ENCODE results near the gene DEXI. TPM values are rescaled to one million over a fixed set of nuclear protein-coding genes. Genes with fewer than 3 reads are reported as not detected.
A peak's percentile ranks its signal among the peaks of the same experiment; 100 is the strongest.

Gene DEXI
- total and polyA plus RNA-seq, 2 of the 13 experiments (the other 11 are each of a cell fraction or from before 2014, with no cell fraction given) = 51.5 to 70.4 TPM

DNA sequence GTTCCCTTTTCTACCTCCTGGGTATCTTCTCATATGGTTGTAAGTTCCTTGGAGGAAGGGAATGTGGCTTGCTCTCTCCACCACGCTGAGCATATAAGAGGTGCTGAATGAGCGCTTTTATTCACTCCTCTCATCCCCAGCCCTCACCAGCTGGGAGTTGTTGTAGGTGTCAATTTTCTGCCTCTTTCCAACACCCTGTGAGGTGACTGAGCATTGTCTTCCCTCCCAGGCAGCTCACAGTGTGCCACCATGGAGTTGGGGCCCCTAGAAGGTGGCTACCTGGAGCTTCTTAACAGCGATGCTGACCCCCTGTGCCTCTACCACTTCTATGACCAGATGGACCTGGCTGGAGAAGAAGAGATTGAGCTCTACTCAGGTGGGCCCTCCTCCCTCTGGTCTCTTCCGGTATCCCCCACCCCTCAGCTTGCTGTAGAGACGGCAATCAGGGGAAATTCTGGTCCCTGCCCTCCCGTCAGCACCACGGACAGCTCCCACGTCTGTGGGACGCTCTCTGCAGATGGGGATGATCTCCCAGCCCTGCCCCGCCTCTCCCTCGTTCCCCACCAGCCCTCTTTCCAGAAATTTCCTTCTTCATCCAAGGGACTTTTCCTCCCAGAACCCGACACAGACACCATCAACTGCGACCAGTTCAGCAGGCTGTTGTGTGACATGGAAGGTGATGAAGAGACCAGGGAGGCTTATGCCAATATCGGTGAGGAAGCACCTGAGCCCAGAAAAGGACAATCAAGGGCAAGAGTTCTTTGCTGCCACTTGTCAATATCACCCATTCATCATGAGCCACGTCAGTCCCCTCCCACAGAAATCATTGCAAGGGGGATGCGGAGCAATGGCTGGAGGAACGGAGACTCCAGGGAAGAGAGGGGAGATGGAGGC lies 47.0 kb downstream of the DEXI start (continued):
- TF ChIP-seq DNMT3B (CRISPR knock-in tag; conservative IDR thresholded peaks at IDR 0.05) (peak; percentile 97; the same call in 1 of the 2 replicates), ZNF326 (CRISPR knock-in tag; IDR thresholded peaks at IDR 0.05; ENCODE audit: borderline replicate concordance) (no peak), SRY (CRISPR knock-in tag; IDR thresholded peaks at IDR 0.05) (peak; percentile 98), CREB1 (IDR thresholded peaks at IDR 0.05) (no peak), CREB1 (CRISPR knock-in tag; IDR thresholded peaks at IDR 0.05) (no peak), ELF4 (CRISPR knock-in tag; IDR thresholded peaks at IDR 0.05; ENCODE audit: borderline replicate concordance) (peak; percentile 62; the same call in 1 of the 2 replicates), ZNF839 (CRISPR knock-in tag; IDR thresholded peaks at IDR 0.05; ENCODE audit: borderline replicate concordance) (no peak), HOXA3 (CRISPR knock-in tag; IDR thresholded peaks at IDR 0.05) (peak; percentile 71), ZNF24 (IDR thresholded peaks at IDR 0.05) (no peak), ZNF260 (CRISPR knock-in tag; IDR thresholded peaks at IDR 0.05; ENCODE audit: borderline replicate concordance, low read depth) (no peak), ZNF3 (CRISPR knock-in tag; IDR thresholded peaks at IDR 0.05) (peak; percentile 64; the same call in 1 of the 2 replicates), SIN3B (IDR thresholded peaks at IDR 0.05; ENCODE audit: low read length) (no peak), EHMT2 (IDR thresholded peaks at IDR 0.05; ENCODE audit: borderline replicate concordance, low read depth, low read length) (peak; percentile 99), ZNF782 (CRISPR knock-in tag; IDR thresholded peaks at IDR 0.05; ENCODE audit: borderline replicate concordance) (peak; percentile 78; the same call in 1 of the 2 replicates), POLR2AphosphoS5 (IDR thresholded peaks at IDR 0.05; ENCODE audit: low read depth, low read length) (no peak)
- TF ChIP-seq, protein P1, sequence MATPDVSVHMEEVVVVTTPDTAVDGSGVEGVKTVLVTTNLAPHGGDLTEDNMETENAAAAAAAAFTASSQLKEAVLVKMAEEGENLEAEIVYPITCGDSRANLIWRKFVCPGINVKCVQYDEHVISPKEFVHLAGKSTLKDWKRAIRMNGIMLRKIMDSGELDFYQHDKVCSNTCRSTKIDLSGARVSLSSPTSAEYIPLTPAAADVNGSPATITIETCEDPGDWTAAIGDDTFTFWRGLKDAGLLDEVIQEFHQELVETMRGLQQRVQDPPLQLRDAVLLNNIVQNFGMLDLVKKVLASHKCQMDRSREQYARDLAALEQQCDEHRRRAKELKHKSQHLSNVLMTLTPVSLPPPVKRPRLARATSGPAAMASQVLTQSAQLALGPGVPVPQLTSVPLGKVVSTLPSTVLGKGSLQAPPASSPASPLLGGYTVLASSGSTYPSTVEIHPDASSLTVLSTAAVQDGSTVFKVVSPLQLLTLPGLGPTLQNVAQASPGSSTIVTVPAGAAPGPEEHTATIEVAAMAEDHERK (CRISPR knock-in tag; IDR thresholded peaks at IDR 0.05; ENCODE audit: low read depth) = no peak
- TF ChIP-seq, protein P2, sequence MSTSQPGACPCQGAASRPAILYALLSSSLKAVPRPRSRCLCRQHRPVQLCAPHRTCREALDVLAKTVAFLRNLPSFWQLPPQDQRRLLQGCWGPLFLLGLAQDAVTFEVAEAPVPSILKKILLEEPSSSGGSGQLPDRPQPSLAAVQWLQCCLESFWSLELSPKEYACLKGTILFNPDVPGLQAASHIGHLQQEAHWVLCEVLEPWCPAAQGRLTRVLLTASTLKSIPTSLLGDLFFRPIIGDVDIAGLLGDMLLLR (CRISPR knock-in tag; IDR thresholded peaks at IDR 0.05) = peak; percentile 89
- TF ChIP-seq, protein P3, sequence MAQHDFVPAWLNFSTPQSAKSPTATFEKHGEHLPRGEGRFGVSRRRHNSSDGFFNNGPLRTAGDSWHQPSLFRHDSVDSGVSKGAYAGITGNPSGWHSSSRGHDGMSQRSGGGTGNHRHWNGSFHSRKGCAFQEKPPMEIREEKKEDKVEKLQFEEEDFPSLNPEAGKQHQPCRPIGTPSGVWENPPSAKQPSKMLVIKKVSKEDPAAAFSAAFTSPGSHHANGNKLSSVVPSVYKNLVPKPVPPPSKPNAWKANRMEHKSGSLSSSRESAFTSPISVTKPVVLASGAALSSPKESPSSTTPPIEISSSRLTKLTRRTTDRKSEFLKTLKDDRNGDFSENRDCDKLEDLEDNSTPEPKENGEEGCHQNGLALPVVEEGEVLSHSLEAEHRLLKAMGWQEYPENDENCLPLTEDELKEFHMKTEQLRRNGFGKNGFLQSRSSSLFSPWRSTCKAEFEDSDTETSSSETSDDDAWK (CRISPR knock-in tag; IDR thresholded peaks at IDR 0.05) = no peak
- TF ChIP-seq, protein P4, sequence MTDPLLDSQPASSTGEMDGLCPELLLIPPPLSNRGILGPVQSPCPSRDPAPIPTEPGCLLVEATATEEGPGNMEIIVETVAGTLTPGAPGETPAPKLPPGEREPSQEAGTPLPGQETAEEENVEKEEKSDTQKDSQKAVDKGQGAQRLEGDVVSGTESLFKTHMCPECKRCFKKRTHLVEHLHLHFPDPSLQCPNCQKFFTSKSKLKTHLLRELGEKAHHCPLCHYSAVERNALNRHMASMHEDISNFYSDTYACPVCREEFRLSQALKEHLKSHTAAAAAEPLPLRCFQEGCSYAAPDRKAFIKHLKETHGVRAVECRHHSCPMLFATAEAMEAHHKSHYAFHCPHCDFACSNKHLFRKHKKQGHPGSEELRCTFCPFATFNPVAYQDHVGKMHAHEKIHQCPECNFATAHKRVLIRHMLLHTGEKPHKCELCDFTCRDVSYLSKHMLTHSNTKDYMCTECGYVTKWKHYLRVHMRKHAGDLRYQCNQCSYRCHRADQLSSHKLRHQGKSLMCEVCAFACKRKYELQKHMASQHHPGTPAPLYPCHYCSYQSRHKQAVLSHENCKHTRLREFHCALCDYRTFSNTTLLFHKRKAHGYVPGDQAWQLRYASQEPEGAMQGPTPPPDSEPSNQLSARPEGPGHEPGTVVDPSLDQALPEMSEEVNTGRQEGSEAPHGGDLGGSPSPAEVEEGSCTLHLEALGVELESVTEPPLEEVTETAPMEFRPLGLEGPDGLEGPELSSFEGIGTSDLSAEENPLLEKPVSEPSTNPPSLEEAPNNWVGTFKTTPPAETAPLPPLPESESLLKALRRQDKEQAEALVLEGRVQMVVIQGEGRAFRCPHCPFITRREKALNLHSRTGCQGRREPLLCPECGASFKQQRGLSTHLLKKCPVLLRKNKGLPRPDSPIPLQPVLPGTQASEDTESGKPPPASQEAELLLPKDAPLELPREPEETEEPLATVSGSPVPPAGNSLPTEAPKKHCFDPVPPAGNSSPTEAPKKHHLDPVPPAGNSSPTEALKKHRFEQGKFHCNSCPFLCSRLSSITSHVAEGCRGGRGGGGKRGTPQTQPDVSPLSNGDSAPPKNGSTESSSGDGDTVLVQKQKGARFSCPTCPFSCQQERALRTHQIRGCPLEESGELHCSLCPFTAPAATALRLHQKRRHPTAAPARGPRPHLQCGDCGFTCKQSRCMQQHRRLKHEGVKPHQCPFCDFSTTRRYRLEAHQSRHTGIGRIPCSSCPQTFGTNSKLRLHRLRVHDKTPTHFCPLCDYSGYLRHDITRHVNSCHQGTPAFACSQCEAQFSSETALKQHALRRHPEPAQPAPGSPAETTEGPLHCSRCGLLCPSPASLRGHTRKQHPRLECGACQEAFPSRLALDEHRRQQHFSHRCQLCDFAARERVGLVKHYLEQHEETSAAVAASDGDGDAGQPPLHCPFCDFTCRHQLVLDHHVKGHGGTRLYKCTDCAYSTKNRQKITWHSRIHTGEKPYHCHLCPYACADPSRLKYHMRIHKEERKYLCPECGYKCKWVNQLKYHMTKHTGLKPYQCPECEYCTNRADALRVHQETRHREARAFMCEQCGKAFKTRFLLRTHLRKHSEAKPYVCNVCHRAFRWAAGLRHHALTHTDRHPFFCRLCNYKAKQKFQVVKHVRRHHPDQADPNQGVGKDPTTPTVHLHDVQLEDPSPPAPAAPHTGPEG (CRISPR knock-in tag; IDR thresholded peaks at IDR 0.05) = peak; percentile 63; the same call in 1 of the 2 replicates
- TF ChIP-seq, protein P5, sequence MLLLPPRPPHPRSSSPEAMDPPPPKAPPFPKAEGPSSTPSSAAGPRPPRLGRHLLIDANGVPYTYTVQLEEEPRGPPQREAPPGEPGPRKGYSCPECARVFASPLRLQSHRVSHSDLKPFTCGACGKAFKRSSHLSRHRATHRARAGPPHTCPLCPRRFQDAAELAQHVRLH (CRISPR knock-in tag; IDR thresholded peaks at IDR 0.05; ENCODE audit: borderline replicate concordance, low read depth) = peak; percentile 96; the same call in 1 of the 2 replicates
